BLaER1 treated with 17β-estradiol and CSF1 and Interleukin-3, amounts not matched to agents 10 nM and 100 nM (cell line): ENCODE measurements around the gene C5orf15.

Experiments used
- H3K27ac ChIP-seq, 11 experiments: shearing (Covaris generic); formaldehyde crosslinking; 2 replicates each; pipeline ENCODE4 v1.8.1; 2022
- H3K27me3 ChIP-seq, 11 experiments: shearing (Covaris generic); formaldehyde crosslinking; 2 replicates each; pipeline ENCODE4 v1.8.1; 2022
- H3K36me3 ChIP-seq, 11 experiments: shearing (Covaris generic); formaldehyde crosslinking; 2 replicates each; pipeline ENCODE4 v1.8.1; 2022
- H3K4me1 ChIP-seq, 10 experiments: shearing (Covaris generic); formaldehyde crosslinking; 2 replicates each; pipeline ENCODE4 v1.8.1; 2022
- H3K4me2 ChIP-seq, 11 experiments: shearing (Covaris generic); formaldehyde crosslinking; 2 replicates each; pipeline ENCODE4 v1.8.1; 2022
- H3K4me3 ChIP-seq, 10 experiments: shearing (Covaris generic); formaldehyde crosslinking; 2 replicates each; pipeline ENCODE4 v1.8.1; 2022
- H3K9ac ChIP-seq, 11 experiments: shearing (Covaris generic); formaldehyde crosslinking; 2 replicates each; pipeline ENCODE4 v1.8.1; 2022
- H3K9me3 ChIP-seq, 11 experiments: shearing (Covaris generic); formaldehyde crosslinking; replicated peaks in 1 of 11; 2 replicates each; pipeline ENCODE4 v1.8.1; 2022
- H4K20me1 ChIP-seq, 11 experiments: shearing (Covaris generic); formaldehyde crosslinking; 2 replicates each; pipeline ENCODE4 v1.8.1; 2022
- Cebpa-rat ChIP-seq, 11 experiments: shearing (Covaris generic); IDR thresholded peaks; 2 replicates each; pipeline ENCODE4 v1.8.1; 2022

C5orf15 gene

DNA sequence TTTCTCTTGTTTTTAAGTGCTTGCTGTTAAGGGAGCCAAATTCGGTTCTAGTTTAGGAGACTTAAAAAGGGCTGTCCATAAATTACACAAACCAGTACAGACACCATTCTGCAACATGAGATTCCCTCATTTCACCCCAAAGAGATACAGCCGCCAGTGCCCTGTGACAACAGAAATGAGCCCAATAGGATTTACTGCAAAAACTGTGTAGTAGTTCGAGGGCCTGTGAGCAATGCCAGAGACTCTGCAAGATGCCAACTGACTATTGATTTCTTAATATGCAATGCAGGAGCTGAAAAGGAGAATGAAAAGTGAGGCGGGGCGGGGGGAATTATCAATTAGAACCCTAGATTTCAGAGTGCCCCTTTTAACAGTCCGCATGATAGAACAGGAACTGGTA lies 5.7 kb upstream of the C5orf15 start:
- H3K27me3 ChIP-seq: no peaks in the 10 kb centered on the region
- H3K9me3 ChIP-seq: no peaks in the 10 kb centered on the region
- H3K36me3 ChIP-seq: peaks cover 66 to 89% (median 84%) of the 10 kb centered on the region in 11 experiments
- H3K4me3 ChIP-seq: no peak overlapping the region
- peaks cover 8 to 51% (median 29%) of the 10 kb centered on the region in 11 experiments; a peak in 17 of 22 replicates for H4K20me1 ChIP-seq
- H3K9ac ChIP-seq: no peak overlapping the region
- no peak overlapping the region for H3K27ac ChIP-seq
- H3K4me2 ChIP-seq: no peak overlapping the region
- H3K4me1 ChIP-seq: peaks cover 19 to 56% (median 42%) of the 10 kb centered on the region in 10 experiments
- TF ChIP-seq Cebpa-rat (IDR thresholded peaks at IDR 0.05): no peak

DNA sequence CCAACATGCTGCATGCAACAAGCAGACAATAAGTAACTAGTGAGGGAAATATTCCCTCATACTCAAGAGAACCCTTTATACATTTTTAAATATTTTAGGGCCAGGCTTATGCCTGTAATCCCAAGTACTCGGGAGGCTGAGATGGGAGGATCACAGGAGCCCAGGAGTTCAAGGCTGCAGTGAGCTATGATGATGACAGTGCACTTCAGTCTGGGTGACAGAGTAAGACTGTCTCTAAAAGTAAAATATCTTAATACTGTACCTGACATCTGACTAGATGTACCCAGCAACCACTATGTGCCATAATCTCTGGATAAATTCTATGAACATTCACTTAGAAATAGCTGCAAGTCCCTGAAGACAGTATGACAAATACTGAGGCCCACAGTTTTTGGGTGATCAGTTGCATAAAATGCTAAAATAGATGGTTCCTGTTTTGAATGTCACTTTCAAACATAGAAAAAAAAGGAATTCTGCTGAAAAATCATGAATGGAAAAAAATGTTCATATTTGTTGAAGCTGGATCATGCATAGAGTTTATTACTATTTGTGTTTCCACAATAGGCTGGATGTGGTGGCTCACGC lies 2.0 kb upstream of the C5orf15 start:
- Histone ChIP-seq H3K9me3 (no peaks in the 10 kb centered on the region), H3K9ac (peak overlapping the region in 3 of 11 experiments; percentile 90 to 93 (median 93); a peak in 3 of 22 replicates), H3K36me3 (peaks cover 41 to 56% (median 48%) of the 10 kb centered on the region in 11 experiments), H4K20me1 (peaks cover 0 to 33% (median 10%) of the 10 kb centered on the region in 11 experiments; a peak in 11 of 22 replicates), H3K4me1 (peaks cover 30 to 46% (median 37%) of the 10 kb centered on the region in 10 experiments), H3K27ac (peak overlapping the region in 4 of 11 experiments; percentile 0 to 89 (median 47); a peak in 3 of 22 replicates), H3K4me3 (no peak overlapping the region), H3K4me2 (peak overlapping the region; percentile 76 to 97 (median 85); a peak in 20 of 22 replicates), H3K27me3 (no peaks in the 10 kb centered on the region)
- TF ChIP-seq Cebpa-rat (IDR thresholded peaks at IDR 0.05): no peak

DNA sequence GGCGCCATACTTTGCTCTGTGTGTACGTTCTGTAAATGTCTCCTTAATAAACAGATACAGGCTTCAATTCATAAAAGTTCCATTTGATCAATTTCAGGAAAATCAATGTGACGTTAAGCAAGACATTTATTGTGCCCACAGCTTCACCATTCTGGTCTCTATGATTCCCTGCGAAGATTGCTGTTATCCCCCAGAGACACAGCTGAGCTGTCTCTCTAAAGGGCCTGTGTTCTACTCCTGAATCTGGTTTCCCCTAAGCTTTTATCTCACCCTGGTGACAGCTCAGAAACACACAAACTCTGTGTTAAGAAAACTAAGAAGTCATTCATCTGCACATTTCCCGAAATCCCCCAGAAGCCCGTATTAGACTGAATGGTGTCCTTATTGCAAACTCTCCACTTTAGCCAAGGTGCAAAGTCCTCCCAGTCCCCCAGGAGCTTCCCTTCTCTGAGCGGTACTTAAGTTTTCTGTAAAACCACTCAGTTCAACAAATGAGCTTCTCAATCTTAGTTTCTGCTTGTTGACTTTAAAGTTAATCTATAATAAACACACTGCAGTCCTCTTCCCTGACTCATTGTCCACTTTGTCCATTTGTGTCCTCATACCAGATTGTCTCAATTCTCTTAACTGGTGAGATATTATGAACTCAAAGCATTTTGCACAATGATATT lies 1.4 kb upstream of the C5orf15 start:
- H3K27me3 ChIP-seq: no peaks in the 10 kb centered on the region
- H3K4me2 ChIP-seq: peak overlapping the region; percentile 76 to 97 (median 85)
- H3K9ac ChIP-seq: peak overlapping the region; percentile 87 to 96 (median 92); a peak in 21 of 22 replicates
- H3K9me3 ChIP-seq: no peaks in the 10 kb centered on the region
- peak overlapping the region; percentile 74 to 97 (median 92); a peak in 19 of 20 replicates for H3K4me3 ChIP-seq
- peak overlapping the region; percentile 79 to 89 (median 87); a peak in 19 of 22 replicates for H3K27ac ChIP-seq
- peaks cover 30 to 47% (median 38%) of the 10 kb centered on the region in 10 experiments for H3K4me1 ChIP-seq
- H3K36me3 ChIP-seq: peaks cover 35 to 56% (median 41%) of the 10 kb centered on the region in 11 experiments
- peaks cover 0 to 36% (median 10%) of the 10 kb centered on the region in 11 experiments; a peak in 12 of 22 replicates for H4K20me1 ChIP-seq
- no peak for TF ChIP-seq Cebpa-rat (IDR thresholded peaks at IDR 0.05)

DNA sequence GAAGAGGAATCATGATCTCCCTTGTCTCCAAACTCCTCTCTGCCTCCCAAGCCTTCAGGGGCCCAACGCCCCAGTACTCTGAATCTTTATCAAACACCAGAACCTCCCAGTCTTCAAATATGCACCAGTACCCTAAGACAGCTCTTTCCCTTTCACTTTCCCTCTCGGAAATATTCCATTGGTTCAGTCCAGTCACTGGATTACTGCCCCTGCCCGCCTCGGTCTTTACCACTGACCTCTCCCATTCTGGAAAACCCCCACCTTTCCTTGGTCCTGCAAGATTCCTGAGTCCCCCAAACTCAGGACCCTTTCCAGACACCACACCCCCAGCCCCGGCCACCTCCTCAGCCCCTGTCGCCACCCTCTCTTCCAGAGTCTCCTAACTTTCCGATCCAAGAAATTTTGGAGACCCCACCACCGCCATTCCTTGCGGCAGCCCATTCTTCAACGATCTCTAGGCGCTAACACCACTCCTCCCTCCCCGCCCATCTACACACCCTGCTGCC lies 674 bp downstream of the C5orf15 start:
- Histone ChIP-seq H3K4me2 (peak overlapping the region; percentile 76 to 97 (median 93)), H3K27ac (peak overlapping the region; percentile 79 to 89 (median 87)), H3K4me1 (peaks cover 30 to 59% (median 44%) of the 10 kb centered on the region in 10 experiments), H3K9ac (peak overlapping the region; percentile 87 to 96 (median 92)), H3K9me3 (peaks cover 0 to 10% (median 6%) of the 10 kb centered on the region in 11 experiments; a peak in 7 of 22 replicates), H3K4me3 (peak overlapping the region; percentile 74 to 97 (median 92)), H3K36me3 (peaks cover 21 to 52% (median 30%) of the 10 kb centered on the region in 11 experiments), H3K27me3 (no peaks in the 10 kb centered on the region), H4K20me1 (peaks cover 0 to 42% (median 13%) of the 10 kb centered on the region in 11 experiments; a peak in 11 of 22 replicates)
- no peak for TF ChIP-seq Cebpa-rat (IDR thresholded peaks at IDR 0.05)

DNA sequence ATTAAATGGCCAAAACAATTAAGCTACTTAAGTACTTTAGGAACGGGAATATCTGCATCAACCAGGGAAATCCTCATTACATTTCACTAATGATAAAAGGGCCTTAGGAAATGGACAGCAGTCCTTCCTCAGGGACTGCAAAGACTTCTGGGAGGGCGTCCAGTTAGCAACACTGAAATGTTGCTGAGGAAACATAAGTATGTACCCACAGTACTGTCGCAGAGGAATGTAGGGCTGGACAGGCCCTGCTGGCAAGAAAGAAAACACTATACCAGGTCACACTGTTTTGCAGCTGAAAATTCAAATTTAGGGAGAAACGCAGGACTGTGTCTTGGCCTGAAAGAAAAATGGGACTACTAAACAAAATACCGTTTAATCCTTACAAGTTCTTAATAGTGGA lies 1.3 kb downstream of the C5orf15 start:
- peak overlapping the region; percentile 74 to 97 (median 92); a peak in 19 of 20 replicates for H3K4me3 ChIP-seq
- peaks cover 0 to 46% (median 14%) of the 10 kb centered on the region in 11 experiments; a peak in 11 of 22 replicates for H4K20me1 ChIP-seq
- peak overlapping the region; percentile 87 to 96 (median 92); a peak in 20 of 22 replicates for H3K9ac ChIP-seq
- H3K4me2 ChIP-seq: peak overlapping the region; percentile 76 to 97 (median 93)
- H3K36me3 ChIP-seq: peaks cover 15 to 45% (median 24%) of the 10 kb centered on the region in 11 experiments; a peak in 20 of 22 replicates
- H3K27ac ChIP-seq: peak overlapping the region in 6 of 11 experiments; percentile 85 to 89 (median 87); a peak in 8 of 22 replicates
- H3K9me3 ChIP-seq: peaks cover 0 to 10% (median 6%) of the 10 kb centered on the region in 11 experiments; a peak in 7 of 22 replicates
- TF ChIP-seq Cebpa-rat (IDR thresholded peaks at IDR 0.05): no peak
- H3K27me3 ChIP-seq: no peaks in the 10 kb centered on the region
- H3K4me1 ChIP-seq: peaks cover 30 to 65% (median 48%) of the 10 kb centered on the region in 10 experiments

DNA sequence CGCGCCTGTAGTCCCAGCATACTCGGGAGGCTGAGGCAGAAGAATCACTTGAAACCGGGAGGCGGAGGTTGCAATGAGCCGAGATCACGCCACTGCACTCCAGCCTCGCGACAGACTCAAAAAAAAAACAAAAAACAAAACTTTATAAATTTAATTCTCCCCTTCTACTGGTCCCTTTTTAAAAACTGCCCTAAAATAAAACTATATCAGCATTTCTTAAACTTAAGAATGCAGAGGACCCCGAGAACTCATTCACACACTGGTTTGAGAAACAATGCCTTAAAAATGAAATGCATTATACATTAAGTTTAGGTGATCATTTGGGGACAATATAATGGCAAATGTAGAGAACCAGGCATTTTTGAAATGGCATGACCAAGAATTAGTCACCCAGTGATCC lies 2.3 kb downstream of the C5orf15 start:
- 0 out of 22 replicates have a peak overlapping the region, but pooled peaks of 1 of the 11 experiments have one; percentile 96 for H3K9ac ChIP-seq
- H3K4me2 ChIP-seq: 0 out of 22 replicates have a peak overlapping the region, but pooled peaks of 1 of the 11 experiments have one; percentile 8
- no peak overlapping the region for H3K4me3 ChIP-seq
- TF ChIP-seq Cebpa-rat (IDR thresholded peaks at IDR 0.05): no peak
- H3K27ac ChIP-seq: no peak overlapping the region
- H4K20me1 ChIP-seq: peaks cover 0 to 46% (median 10%) of the 10 kb centered on the region in 11 experiments; a peak in 12 of 22 replicates
- peaks cover 30 to 63% (median 46%) of the 10 kb centered on the region in 10 experiments for H3K4me1 ChIP-seq
- H3K9me3 ChIP-seq: peaks cover 0 to 10% (median 6%) of the 10 kb centered on the region in 11 experiments; a peak in 7 of 22 replicates
- H3K27me3 ChIP-seq: no peaks in the 10 kb centered on the region
- H3K36me3 ChIP-seq: peaks cover 7 to 35% (median 16%) of the 10 kb centered on the region in 11 experiments; a peak in 19 of 22 replicates

DNA sequence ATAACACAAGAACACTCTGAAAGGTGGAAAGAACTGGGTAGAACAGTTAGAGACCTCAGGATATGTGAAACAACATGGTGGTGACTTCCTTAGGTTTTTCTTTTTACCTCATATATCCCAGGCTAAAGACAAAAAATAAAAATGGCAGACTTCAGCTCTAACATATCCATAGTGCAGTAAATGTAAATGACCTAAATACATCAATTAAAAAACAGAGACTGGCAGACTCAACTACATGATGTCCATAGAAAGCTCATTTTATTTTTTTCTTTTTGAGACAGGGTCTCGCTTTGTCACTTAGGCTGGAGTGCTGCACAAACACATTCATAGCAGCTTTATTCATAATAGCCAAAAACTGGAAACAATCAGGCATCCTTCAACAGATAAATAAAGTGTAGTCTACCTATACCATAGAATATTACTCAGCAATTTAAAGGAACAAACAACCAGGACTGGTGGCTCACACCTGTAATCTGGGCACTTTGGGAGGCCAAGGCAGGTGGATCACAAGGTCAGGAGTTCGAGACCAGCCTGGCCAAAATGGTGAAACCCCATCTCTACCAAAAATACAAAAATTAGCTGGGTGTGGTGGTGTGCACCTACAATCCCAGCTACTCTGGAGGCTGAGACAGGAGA lies 4.8 kb downstream of the C5orf15 start:
- Histone ChIP-seq H3K9ac (no peak overlapping the region), H3K9me3 (peaks cover 0 to 10% (median 6%) of the 10 kb centered on the region in 11 experiments; a peak in 7 of 22 replicates), H3K36me3 (peaks cover 18 to 53% (median 21%) of the 10 kb centered on the region in 11 experiments), H3K4me3 (no peak overlapping the region), H4K20me1 (peaks cover 0 to 46% (median 13%) of the 10 kb centered on the region in 11 experiments; a peak in 13 of 22 replicates), H3K4me2 (peak overlapping the region in 5 of 11 experiments; percentile 3 to 35 (median 8); a peak in 5 of 22 replicates), H3K27me3 (no peaks in the 10 kb centered on the region), H3K4me1 (peaks cover 14 to 54% (median 27%) of the 10 kb centered on the region in 10 experiments), H3K27ac (no peak overlapping the region)
- TF ChIP-seq Cebpa-rat (IDR thresholded peaks at IDR 0.05): no peak
